ENCODE measurements around the gene FBXW10B. TPM values are rescaled to one million over a fixed set of nuclear protein-coding genes. Genes with fewer than 3 reads are reported as not detected.
"Not testable (repeated sequence)": the region's sequence is repeated elsewhere in the genome, so short reads cannot be mapped to it uniquely, and the experiment has no call there.

The FBXW10B gene
- total RNA-seq, 4 donors from 2014 or later, result 2.8 to 4.0 (median 3.6) TPM

GRCh38 chr17:15642505-15643251 lies 23.2 kb upstream of the FBXW10B start:
- WGBS, result 92% methylated on average over 1 of the region's 12 CpGs
- H3K36me3 ChIP-seq; H3K27me3 ChIP-seq; H3K27ac ChIP-seq; H3K9me3 ChIP-seq; H3K4me3 ChIP-seq; DNase-seq (ENCODE audit: low spot score in 2 of 2): not testable (repeated sequence)
- H3K4me1 ChIP-seq, result peaks cover 27% of the 10 kb centered on the region

- H3K4me3 ChIP-seq; H3K27me3 ChIP-seq; H3K9me3 ChIP-seq; DNase-seq (ENCODE audit: low spot score in 2 of 2); H3K27ac ChIP-seq; H3K36me3 ChIP-seq: not testable (repeated sequence)
- WGBS, result 100% methylated on average over 1 of the region's 4 CpGs
- peaks cover 25% of the 10 kb centered on the region for H3K4me1 ChIP-seq
Observed at GRCh38 chr17:15642014-15642413, 22.5 kb upstream of the FBXW10B start.

- 96% methylated on average over 2 of the region's 2 CpGs for WGBS
- peaks cover 25% of the 10 kb centered on the region for H3K36me3 ChIP-seq
Observed at GRCh38 chr17:15630930-15631453, 11.5 kb upstream of the FBXW10B start.

GRCh38 chr17:15629991-15630390 lies 10.5 kb upstream of the FBXW10B start:
- not testable (repeated sequence) for H3K9me3 ChIP-seq; H3K27me3 ChIP-seq; DNase-seq (ENCODE audit: low spot score in 2 of 2); H3K4me3 ChIP-seq; H3K27ac ChIP-seq; H3K4me1 ChIP-seq
- H3K36me3 ChIP-seq, result peaks cover 25% of the 10 kb centered on the region
- 91% methylated on average over 7 of the region's 7 CpGs for WGBS

More at GRCh38 chr17:15630930-15631453, 11.5 kb upstream of the FBXW10B start:
- H3K9me3 ChIP-seq; H3K27ac ChIP-seq; DNase-seq (ENCODE audit: low spot score in 2 of 2); H3K4me1 ChIP-seq; H3K4me3 ChIP-seq; H3K27me3 ChIP-seq: not testable (repeated sequence)

GRCh38 chr17:15623661-15624209 lies 4.2 kb upstream of the FBXW10B start:
- H3K4me3 ChIP-seq; H3K27ac ChIP-seq; DNase-seq (ENCODE audit: low spot score in 2 of 2); H3K4me1 ChIP-seq; H3K9me3 ChIP-seq; H3K27me3 ChIP-seq: not testable (repeated sequence)
- 67% methylated on average over 3 of the region's 3 CpGs for WGBS
- peaks cover 12% of the 10 kb centered on the region for H3K36me3 ChIP-seq

GRCh38 chr17:15623255-15623654 lies 3.8 kb upstream of the FBXW10B start:
- H3K36me3 ChIP-seq; H3K4me1 ChIP-seq; H3K4me3 ChIP-seq; H3K9me3 ChIP-seq; DNase-seq (ENCODE audit: low spot score in 2 of 2); H3K27ac ChIP-seq; H3K27me3 ChIP-seq: not testable (repeated sequence)
- WGBS, result 89% methylated on average over 3 of the region's 4 CpGs

GRCh38 chr17:15622124-15622523 lies 2.6 kb upstream of the FBXW10B start:
- not testable (repeated sequence) for H3K27ac ChIP-seq; H3K27me3 ChIP-seq; H3K9me3 ChIP-seq; H3K4me3 ChIP-seq; H3K36me3 ChIP-seq; H3K4me1 ChIP-seq; DNase-seq (ENCODE audit: low spot score in 2 of 2)
- WGBS, result 81% methylated on average over 4 of the region's 8 CpGs

GRCh38 chr17:15616828-15617227 lies 2.7 kb downstream of the FBXW10B start:
- DNase-seq (ENCODE audit: low spot score in 2 of 2); H3K36me3 ChIP-seq; H3K27ac ChIP-seq; H3K9me3 ChIP-seq; H3K27me3 ChIP-seq; H3K4me1 ChIP-seq; H3K4me3 ChIP-seq: not testable (repeated sequence)
- 83% methylated on average over 1 of the region's 4 CpGs for WGBS

GRCh38 chr17:15615850-15616249 lies 3.7 kb downstream of the FBXW10B start:
- H3K36me3 ChIP-seq; H3K27ac ChIP-seq; H3K9me3 ChIP-seq; H3K4me3 ChIP-seq; H3K27me3 ChIP-seq; DNase-seq (ENCODE audit: low spot score in 2 of 2); H3K4me1 ChIP-seq: not testable (repeated sequence)
- WGBS, result 70% methylated on average over 6 of the region's 6 CpGs

- not testable (repeated sequence) for H3K4me1 ChIP-seq; DNase-seq (ENCODE audit: low spot score in 2 of 2); H3K9me3 ChIP-seq; H3K4me3 ChIP-seq; H3K27me3 ChIP-seq; H3K27ac ChIP-seq; H3K36me3 ChIP-seq
- no CpG with 5 or more reads among the region's 1 CpG for WGBS
Observed at GRCh38 chr17:15613111-15613510, 6.4 kb downstream of the FBXW10B start.

- H3K36me3 ChIP-seq; H3K4me1 ChIP-seq; H3K9me3 ChIP-seq; H3K27me3 ChIP-seq; H3K27ac ChIP-seq; DNase-seq (ENCODE audit: low spot score in 2 of 2); H3K4me3 ChIP-seq: not testable (repeated sequence)
- WGBS, result no CpG with 5 or more reads among the region's 8 CpGs
Observed at GRCh38 chr17:15592960-15593359, 26.5 kb downstream of the FBXW10B start.

GRCh38 chr17:15591986-15592385 lies 27.5 kb downstream of the FBXW10B start:
- not testable (repeated sequence) for H3K36me3 ChIP-seq; H3K27ac ChIP-seq; DNase-seq (ENCODE audit: low spot score in 2 of 2); H3K9me3 ChIP-seq; H3K4me1 ChIP-seq; H3K27me3 ChIP-seq; H3K4me3 ChIP-seq
- WGBS, result 68% methylated on average over 5 of the region's 5 CpGs

GRCh38 chr17:15590844-15591243 lies 28.7 kb downstream of the FBXW10B start:
- not testable (repeated sequence) for H3K36me3 ChIP-seq; H3K9me3 ChIP-seq; H3K4me1 ChIP-seq; H3K27ac ChIP-seq; H3K27me3 ChIP-seq; DNase-seq (ENCODE audit: low spot score in 2 of 2); H3K4me3 ChIP-seq
- WGBS, result 100% methylated on average over 1 of the region's 1 CpG

Measured in suprapubic skin (tissue), 4 donors.